Amniotic epithelial cell (primary cell): ENCODE results near the gene PHC2.
"Not testable (repeated sequence)": the region's sequence is repeated elsewhere in the genome, so short reads cannot be mapped to it uniquely, and the experiment has no call there.

Experiments used
- DNase-seq: peaks from one replicate; pipeline ENCODE4 v3.0.0-alpha.2; 2010; ENCODE audit warnings: low read depth

Gene PHC2

GRCh38 chr1:33311706-33312412, 119.0 kb downstream of the PHC2 start:
- DNase-seq, result no peak

GRCh38 chr1:33310702-33311101, 120.2 kb downstream of the PHC2 start:
- DNase-seq, result no peak

- not testable (repeated sequence) for DNase-seq
Measured at GRCh38 chr1:33309351-33309750, 121.5 kb downstream of the PHC2 start.

- DNase-seq, result no peak
Measured at GRCh38 chr1:33307494-33307864, 123.4 kb downstream of the PHC2 start.

- no peak for DNase-seq
Measured at GRCh38 chr1:33306653-33307493, 124.0 kb downstream of the PHC2 start.

GRCh38 chr1:33305816-33306652, 124.9 kb downstream of the PHC2 start:
- DNase-seq, result no peak

- no peak for DNase-seq
Measured at GRCh38 chr1:33305016-33305415, 125.9 kb downstream of the PHC2 start.

GRCh38 chr1:33302325-33302724, 128.6 kb downstream of the PHC2 start:
- no peak for DNase-seq

- DNase-seq, result no peak
Measured at GRCh38 chr1:33301273-33301984, 129.5 kb downstream of the PHC2 start.

- DNase-seq, result peak; percentile 90
Measured at GRCh38 chr1:33300673-33301072, 130.2 kb downstream of the PHC2 start.

- no peak for DNase-seq
Measured at GRCh38 chr1:33299461-33300155, 131.3 kb downstream of the PHC2 start.

- DNase-seq, result peak; percentile 50
Measured at GRCh38 chr1:33298623-33299277, 132.1 kb downstream of the PHC2 start.

- no peak for DNase-seq
Measured at GRCh38 chr1:33297911-33298622, 132.8 kb downstream of the PHC2 start.

GRCh38 chr1:33296824-33297223, 134.1 kb downstream of the PHC2 start:
- no peak for DNase-seq

- DNase-seq, result no peak
Measured at GRCh38 chr1:33296082-33296458, 134.8 kb downstream of the PHC2 start.

- DNase-seq, result peak; percentile 67
Measured at GRCh38 chr1:33295450-33296081, 135.3 kb downstream of the PHC2 start.

GRCh38 chr1:33295023-33295422, 135.9 kb downstream of the PHC2 start:
- DNase-seq, result no peak

- no peak for DNase-seq
Measured at GRCh38 chr1:33294071-33295010, 136.6 kb downstream of the PHC2 start.
